Lung (tissue), 12 donors: ENCODE data around the gene LZIC. TPM values are rescaled to one million over a fixed set of nuclear protein-coding genes. Genes with fewer than 3 reads are reported as not detected.

Source experiments
- ATAC-seq: fragments of 200-7000 bp; cut with Tn5 transposase; one replicate; pipeline ENCODE4 v1.9.1; 2020; ENCODE audit warnings: moderate number of reproducible peaks; ENCODE audit not compliant: insufficient read depth, low FRiP score
- DNase-seq, 3 donors: peaks; one replicate each; pipeline ENCODE4 v3.0.0-alpha.2; 2013 to 2017
- H3K27ac ChIP-seq, 2 donors: one replicate each; pipeline ENCODE4 v1.5.1; 2013; ENCODE audit warnings: mild to moderate bottlenecking in 2 of 2, moderate library complexity in 2 of 2, control low read depth in 1 of 2, inconsistent platforms in 1 of 2, low read depth in 1 of 2, low read length in 1 of 2
- H3K27me3 ChIP-seq, 3 donors: one replicate each; pipeline ENCODE4 v1.5.1; 2013; ENCODE audit warnings: low read length in 2 of 3; ENCODE audit not compliant: control insufficient read depth in 3 of 3, insufficient read depth in 3 of 3
- H3K36me3 ChIP-seq, 4 donors: one replicate each; pipeline ENCODE4 v1.5.1; 2013; ENCODE audit warnings: low read length in 4 of 4, mild to moderate bottlenecking in 1 of 4, moderate library complexity in 1 of 4; ENCODE audit not compliant: control insufficient read depth in 4 of 4, insufficient read depth in 4 of 4
- H3K4me1 ChIP-seq, 5 donors: one replicate each; pipeline ENCODE4 v1.5.1; 2013; ENCODE audit warnings: low read length in 5 of 5, mild to moderate bottlenecking in 2 of 5, moderate library complexity in 1 of 5; ENCODE audit not compliant: control insufficient read depth in 5 of 5, insufficient read depth in 5 of 5
- H3K4me3 ChIP-seq: one replicate; pipeline ENCODE4 v1.5.1; 2013; ENCODE audit warnings: mild to moderate bottlenecking, control low read depth, moderate library complexity
- H3K9ac ChIP-seq, 2 donors: one replicate each; pipeline ENCODE4 v1.5.1; 2013; ENCODE audit warnings: low read length in 2 of 2, control low read depth in 1 of 2; ENCODE audit not compliant: insufficient read depth in 1 of 2
- H3K9me3 ChIP-seq, 4 donors: one replicate each; pipeline ENCODE4 v1.5.1; 2013; ENCODE audit warnings: low read length in 3 of 4, mild to moderate bottlenecking in 1 of 4, moderate library complexity in 1 of 4; ENCODE audit not compliant: control insufficient read depth in 4 of 4, insufficient read depth in 3 of 4
- CTCF ChIP-seq: IDR thresholded peaks from 2 replicates; pipeline ENCODE4 v1.5.1; 2012; ENCODE audit warnings: mild to moderate bottlenecking; ENCODE audit errors: control extremely low read depth, extremely low read depth
- WGBS, 2 donors: extraction: QIAGEN DNeasy Blood & Tissue Kit; methylation state at CpG; one replicate each; pipeline ENCODE4 v1.1.7; 2013; 5-methylcytosine and 5-hydroxymethylcytosine counted together
- polyA plus RNA-seq, 2 donors: library from polyadenylated mRNA; stranded (reverse); fragments of 200-250 nt; gene quantifications; one replicate each; pipeline ENCODE4 v1.2.1, GENCODE V29; 2013
- total RNA-seq, 2 donors: library from RNA; depleted of rRNA in 1 of 2; stranded (reverse); fragments of >200 nt in 1 of 2; gene quantifications; one replicate each; pipeline ENCODE4 v1.2.1, GENCODE V29; 2014 to 2021
- donor health status: control.
- donor health status: control.
- donor health status: Bipolar disorder and iron deficiency.
- donor health status: healthy.
- donor health status: DM: yes; HTN: yes; CAD: no.

The LZIC gene
- total and polyA plus RNA-seq, 4 donors = 10.8 to 54.6 (median 20.2) TPM

GRCh38 chr1:9960706-9961562 lies 17.7 kb upstream of the LZIC start:
- Histone ChIP-seq H3K27ac (no peak overlapping the region), H3K9me3 (no peaks in the 10 kb centered on the region), H3K27me3 (no peaks in the 10 kb centered on the region), H3K4me3 (no peak overlapping the region), H3K36me3 (peaks cover 0 to 2% (median under 1%) of the 10 kb centered on the region in 4 donors), H3K9ac (no peak overlapping the region), H3K4me1 (no peaks in the 10 kb centered on the region)
- ATAC-seq (no peak), DNase-seq (peak in 2 of 3 donors; percentile 13 to 15)
- no peak for TF ChIP-seq CTCF
- 86 to 88% methylated on average over 12 of the region's 12 CpGs for WGBS, 2 donors

- H3K36me3 ChIP-seq = peaks cover 0 to 2% (median under 1%) of the 10 kb centered on the region in 4 donors
- H3K9me3 ChIP-seq = no peaks in the 10 kb centered on the region
- H3K27me3 ChIP-seq = no peaks in the 10 kb centered on the region
- TF ChIP-seq CTCF = no peak
- no peak overlapping the region for H3K27ac ChIP-seq
- WGBS, 2 donors = 91 to 96% methylated on average over 4 of the region's 4 CpGs
- no peaks in the 10 kb centered on the region for H3K4me1 ChIP-seq
- no peak for DNase-seq
- no peak for ATAC-seq
- H3K9ac ChIP-seq = no peak overlapping the region
- no peak overlapping the region for H3K4me3 ChIP-seq
Observed at GRCh38 chr1:9960011-9960410, 16.8 kb upstream of the LZIC start.

- no peak for TF ChIP-seq CTCF
- WGBS, 2 donors = 93% methylated on average over 8 of the region's 8 CpGs
- Histone ChIP-seq H3K27me3 (no peaks in the 10 kb centered on the region), H3K9ac (no peak overlapping the region), H3K4me1 (no peaks in the 10 kb centered on the region), H3K4me3 (no peak overlapping the region), H3K9me3 (no peaks in the 10 kb centered on the region), H3K27ac (no peak overlapping the region), H3K36me3 (peaks cover 0 to 4% (median under 1%) of the 10 kb centered on the region in 4 donors)
- ATAC-seq (no peak), DNase-seq (no peak)
Observed at GRCh38 chr1:9957726-9958125, 14.5 kb upstream of the LZIC start.
